NOMO-1 treated with dmso at 0.1 percent for 144 hours (cell line): Measurements from ENCODE around the gene DCTN2.
A peak's percentile ranks its signal among the peaks of the same experiment; 100 is the strongest.
"Not testable (repeated sequence)": the region's sequence is repeated elsewhere in the genome, so short reads cannot be mapped to it uniquely, and the experiment has no call there.

Experiments
- DNase-seq: peaks from one replicate; lab custom pipeline; 2025; ENCODE audit not compliant: unreplicated experiment; lab: John Stamatoyannopoulos, UW

Gene DCTN2

DNA sequence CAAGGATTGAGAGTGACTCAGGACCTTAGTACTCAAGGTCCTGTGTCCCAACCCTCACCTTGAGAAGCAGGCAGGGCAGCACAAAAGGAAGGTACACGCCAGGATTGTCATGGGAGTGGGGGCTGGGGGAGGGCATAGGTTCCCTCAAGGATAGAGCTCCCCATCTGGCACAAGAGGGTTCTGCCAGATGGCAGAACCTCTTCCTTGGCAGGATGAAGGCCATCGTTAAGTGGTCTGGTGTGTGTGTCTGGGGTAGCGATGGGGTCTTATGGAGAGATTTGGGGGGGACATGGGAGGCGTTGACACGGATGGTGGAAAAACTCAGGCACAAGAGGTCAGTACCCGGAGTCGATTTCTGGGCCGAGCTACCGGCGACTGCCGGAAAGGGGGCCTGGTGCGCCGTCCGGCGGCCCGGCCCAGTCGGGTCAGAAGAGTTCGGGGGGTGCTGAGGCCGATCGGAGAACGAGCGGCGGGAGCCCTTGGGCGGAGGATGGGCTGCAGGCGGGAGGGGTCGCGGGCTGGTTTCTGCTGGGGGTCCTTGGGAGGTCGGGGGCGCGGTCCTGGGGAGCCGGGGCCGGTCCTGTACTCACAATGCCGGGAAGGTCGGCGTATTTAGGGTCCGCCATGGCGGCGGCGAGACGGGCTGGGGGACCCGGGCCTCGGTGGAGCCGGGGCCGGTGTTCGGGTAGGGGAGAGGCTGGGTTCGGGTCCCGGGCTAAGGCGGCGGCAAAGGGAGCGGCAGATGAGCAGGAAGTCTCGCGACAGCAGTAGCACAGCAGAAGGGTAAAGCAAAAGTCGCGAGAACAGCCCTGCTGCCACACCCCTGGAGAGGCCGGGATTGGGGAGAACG, at the start of gene DCTN2:
Gene DCTN2, minus strand, starts transcription at position 755 of the 850 bp plus-strand sequence. Its CDS starts 129 bp downstream, at position 626.
- no peak for DNase-seq

- DNase-seq = no peak
These were observed 46.2 kb upstream of the DCTN2 start for GRCh38 chr12:57593187-57593586.

- no peak for DNase-seq
These were observed 45.7 kb upstream of the DCTN2 start for GRCh38 chr12:57592551-57593165.

DNA sequence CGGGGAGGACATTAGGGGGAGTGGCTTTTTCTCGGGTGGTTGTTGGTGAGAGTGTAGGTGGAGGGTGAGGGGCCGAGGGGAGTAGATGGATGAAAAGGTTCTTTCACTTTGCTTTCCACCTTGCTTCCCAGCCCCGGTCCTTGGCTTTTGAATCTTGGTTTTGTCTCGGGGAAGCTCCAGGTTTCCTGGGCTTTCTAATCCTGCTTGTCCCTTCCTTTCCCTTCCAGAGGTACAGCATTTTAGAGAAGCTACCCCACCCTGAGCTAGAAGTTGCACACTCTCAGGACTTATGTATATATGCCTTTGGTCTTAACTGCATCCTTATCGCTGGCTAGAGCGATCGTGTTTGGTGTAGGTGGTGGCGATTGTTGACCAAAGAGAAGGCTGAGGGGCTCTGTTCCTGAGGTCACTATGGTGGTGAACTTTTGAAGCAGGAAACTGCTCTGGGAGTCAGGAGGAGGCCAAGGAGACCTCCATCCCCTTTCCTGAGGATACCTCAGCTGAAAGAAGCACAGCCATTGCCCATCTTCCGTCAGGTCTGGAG, 44.9 kb upstream of the DCTN2 start:
- DNase-seq = no peak

DNA sequence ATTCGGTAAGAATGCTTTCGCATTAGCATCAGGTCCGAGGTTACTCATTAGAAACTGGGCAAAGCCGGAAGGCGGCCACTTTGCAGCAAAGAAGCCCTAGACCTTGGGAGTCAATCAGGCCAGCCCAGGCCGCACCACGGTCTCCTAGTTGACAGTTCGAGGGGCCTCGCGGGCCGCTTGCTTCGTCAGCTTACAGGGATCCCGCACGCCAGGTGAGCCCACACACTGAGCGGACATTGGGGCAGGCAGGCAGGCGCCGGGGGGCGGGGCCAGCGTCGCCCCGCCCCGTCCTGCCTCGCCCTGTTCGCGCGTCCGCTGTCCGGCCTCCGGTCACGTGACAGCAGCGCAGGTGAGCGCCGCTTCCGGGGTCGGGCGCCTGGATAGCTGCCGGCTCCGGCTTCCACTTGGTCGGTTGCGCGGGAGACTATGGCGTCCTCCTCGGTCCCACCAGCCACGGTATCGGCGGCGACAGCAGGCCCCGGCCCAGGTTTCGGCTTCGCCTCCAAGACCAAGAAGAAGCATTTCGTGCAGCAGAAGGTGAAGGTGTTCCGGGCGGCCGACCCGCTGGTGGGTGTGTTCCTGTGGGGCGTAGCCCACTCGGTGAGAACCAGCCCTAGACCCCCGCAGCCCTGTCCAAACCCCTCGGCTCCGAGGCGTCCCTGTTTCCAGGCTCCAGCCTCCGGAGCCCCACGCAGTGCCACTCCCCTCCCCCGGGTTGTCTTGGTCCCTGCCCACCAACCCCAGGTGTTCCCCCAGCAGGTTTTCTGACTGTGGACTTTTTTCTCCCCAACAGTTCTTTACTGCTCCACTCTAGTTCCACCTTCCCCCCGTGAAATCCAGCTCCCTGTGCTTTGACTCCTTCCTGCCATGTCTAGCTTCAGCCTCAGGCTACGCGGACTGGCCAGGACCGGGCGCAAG, 44.1 kb upstream of the DCTN2 start, which contains the start of gene PIP4K2C:
Gene PIP4K2C, plus strand, starts transcription at position 329 of the 918 bp plus-strand sequence. Its CDS starts 98 bp downstream, at position 427.
- peak; percentile 63 for DNase-seq

DNA sequence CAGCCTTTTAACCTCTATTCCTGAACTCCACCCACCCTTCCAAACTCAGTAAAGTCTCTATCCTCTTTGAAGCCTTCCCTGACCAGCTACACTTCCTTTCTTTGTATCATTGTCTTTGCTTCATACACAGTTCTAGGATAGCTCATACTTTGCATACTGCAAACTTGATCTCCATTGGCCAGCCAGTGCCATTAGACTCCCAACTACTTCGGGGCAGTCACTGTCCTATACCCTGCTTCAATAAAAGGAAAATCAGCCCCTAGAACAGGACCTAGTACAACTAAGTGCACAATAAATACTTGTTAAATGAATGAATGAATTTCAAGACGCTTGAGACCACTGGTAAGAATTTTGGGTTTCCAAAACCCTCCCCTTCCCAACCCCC, 43.5 kb upstream of the DCTN2 start:
- DNase-seq = no peak

GRCh38 chr12:57588951-57589610, 42.1 kb upstream of the DCTN2 start:
- DNase-seq = not testable (repeated sequence)

- DNase-seq = no peak
These were observed 39.9 kb upstream of the DCTN2 start for GRCh38 chr12:57586832-57587429.

GRCh38 chr12:57586128-57586527, 39.1 kb upstream of the DCTN2 start:
- no peak for DNase-seq

DNA sequence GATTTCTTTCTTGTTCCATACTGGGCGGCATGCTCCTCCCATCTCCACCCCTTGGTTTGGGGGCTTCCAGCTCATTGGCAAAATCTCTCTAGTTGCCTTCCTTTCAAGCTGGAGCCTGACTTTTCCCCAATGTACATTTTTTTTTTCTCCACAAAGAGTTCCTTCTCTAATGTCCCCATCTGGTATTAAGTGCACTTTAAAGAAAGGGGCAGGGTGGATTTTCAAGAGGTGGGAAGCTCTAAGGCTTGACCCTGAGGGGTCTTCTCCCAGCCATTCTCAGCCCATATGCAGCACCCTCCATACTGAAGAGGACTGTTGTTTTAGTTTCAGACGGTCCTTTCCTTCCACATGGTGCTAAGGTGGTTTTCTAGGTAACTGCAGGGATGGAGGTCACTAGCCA, 38.2 kb upstream of the DCTN2 start:
- no peak for DNase-seq

DNA sequence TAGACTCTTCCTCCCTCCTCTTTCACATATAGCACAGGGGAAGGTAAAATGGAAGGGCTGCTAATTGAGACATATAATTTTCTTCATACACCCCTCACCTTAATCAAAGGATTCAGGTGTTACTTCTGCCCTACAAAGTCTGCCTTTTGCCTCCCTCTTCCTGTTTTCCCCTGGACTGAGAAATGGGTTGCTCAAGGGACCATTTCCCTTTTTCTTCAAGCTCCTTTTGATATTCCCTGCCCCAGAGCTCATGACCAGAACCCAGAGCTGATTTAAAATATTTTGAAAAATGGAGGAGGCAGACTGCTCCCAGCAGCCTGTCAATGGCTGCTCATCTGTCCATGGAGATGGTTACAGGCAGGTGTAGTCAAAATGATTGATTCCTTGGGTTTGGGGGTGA, 37.7 kb upstream of the DCTN2 start:
- peak; percentile 14 for DNase-seq

GRCh38 chr12:57584050-57584449, 37.1 kb upstream of the DCTN2 start:
- DNase-seq = no peak

DNA sequence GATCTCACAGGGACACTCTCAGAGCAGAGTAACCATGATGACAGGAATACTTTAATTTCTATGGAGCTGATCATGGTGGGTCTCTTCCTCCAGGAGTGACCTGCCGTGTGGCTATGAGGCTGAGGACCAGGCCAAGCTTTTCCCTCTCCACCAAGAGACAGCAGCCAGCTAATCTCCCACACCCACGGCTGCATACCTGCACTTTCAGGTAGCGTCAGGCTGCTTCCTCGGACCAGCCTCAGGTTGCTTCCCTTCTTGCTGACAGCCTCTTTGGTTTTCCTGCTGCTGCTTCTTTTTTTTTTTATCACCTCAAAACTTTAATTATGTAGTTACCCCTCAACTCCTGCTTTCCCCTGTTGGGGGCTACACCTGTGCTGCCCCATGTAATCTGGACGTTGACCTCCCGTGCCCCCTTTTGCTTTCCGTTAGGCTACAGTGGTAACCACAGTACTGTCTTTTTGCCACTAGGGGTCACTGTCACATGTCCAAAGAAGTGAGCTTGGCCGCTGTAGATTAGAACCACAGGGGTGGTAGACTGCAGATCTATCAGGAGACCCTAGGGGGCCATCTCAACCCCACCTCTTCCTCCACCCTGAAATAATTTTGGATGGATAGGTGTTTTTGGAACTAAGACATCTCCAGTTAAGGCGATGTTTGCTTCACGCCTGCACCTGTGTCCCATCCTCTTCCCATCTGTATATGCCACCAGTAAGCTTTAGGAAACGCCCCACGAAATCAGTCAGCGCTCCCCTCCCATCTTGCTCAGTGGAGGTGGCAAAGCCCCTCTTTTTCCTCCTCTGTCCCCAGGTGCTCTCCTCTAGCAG, 36.2 kb upstream of the DCTN2 start:
- peak; percentile 45 for DNase-seq

- no peak for DNase-seq
These were observed 35.4 kb upstream of the DCTN2 start for GRCh38 chr12:57582440-57582839.

GRCh38 chr12:57581802-57582201, 34.8 kb upstream of the DCTN2 start:
- DNase-seq = no peak

- DNase-seq = no peak
These were observed 33.4 kb upstream of the DCTN2 start for GRCh38 chr12:57580466-57580795.

DNA sequence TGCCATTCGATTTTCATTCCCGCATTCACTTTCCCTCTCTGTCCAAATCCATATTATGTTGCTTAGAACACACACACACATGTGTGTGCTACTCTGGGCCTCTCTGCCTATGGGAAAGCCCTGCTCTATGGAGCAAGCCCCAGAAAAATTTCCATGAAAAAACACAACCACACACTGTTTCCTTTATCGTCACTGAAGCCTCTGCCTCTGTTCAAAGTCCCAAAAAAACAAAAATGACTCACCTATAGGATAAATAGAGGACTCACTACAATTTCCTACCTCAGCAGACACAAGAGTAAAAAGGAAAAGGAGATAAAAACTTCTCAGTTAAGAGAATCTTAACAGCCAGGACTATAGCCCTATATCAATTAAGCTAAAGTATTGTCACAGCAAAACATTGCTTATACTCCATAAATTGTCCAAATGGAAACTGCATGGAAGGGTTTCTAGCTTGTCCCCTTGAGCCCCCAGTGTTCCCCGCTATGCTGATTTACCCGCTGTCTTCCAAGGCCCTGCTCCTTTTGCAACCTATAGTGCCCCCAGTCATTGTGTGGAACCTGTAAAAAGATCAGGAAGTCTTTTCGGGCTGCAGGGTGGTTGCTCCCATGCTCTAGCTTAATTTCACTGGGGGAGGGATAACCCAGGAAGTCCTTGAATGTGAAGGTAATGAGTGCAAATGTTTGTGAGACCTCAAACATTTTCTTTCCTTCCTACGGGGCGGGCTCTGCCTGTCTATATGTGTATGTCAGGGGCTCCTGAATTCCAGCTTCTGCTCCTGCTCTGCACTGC, 32.9 kb upstream of the DCTN2 start:
- no peak for DNase-seq

DNA sequence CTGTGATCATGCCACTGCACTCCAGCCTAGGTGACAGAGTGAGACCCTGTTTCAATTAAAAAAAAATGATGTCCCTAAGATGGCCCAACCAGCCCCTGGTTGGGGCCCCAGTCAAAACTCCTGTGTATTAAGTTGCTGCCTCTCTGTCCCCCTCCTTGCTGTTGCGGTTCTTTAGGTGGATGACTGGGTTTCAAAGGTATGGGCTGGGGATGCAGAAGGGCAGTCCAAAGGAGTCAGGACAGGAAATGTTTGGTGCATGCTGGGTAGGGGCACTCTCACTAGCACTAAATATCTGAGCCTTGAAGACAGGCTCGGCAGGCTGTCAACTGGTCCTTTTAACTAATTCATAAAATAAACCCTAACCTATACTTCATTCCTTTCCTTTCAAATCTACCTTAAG, 32.0 kb upstream of the DCTN2 start:
- DNase-seq = no peak
